ENCODE results near the gene GRIP2.

GRIP2 gene

GRCh38 chr3:14538451-14539088 is 1.6 kb downstream of the GRIP2 start:
- DNase-seq = no peak

GRCh38 chr3:14537590-14538450 is 2.3 kb downstream of the GRIP2 start:
- DNase-seq = no peak

- DNase-seq = no peak
Observed at GRCh38 chr3:14536837-14537589, 3.1 kb downstream of the GRIP2 start.

- DNase-seq = no peak
Observed at GRCh38 chr3:14536055-14536815, 3.9 kb downstream of the GRIP2 start.

GRCh38 chr3:14535616-14536015 is 4.5 kb downstream of the GRIP2 start:
- DNase-seq = no peak

GRCh38 chr3:14534516-14535191 is 5.5 kb downstream of the GRIP2 start:
- DNase-seq = no peak

GRCh38 chr3:14533457-14533958 is 6.6 kb downstream of the GRIP2 start:
- no peak for DNase-seq

GRCh38 chr3:14532691-14533456 is 7.3 kb downstream of the GRIP2 start:
- peak; percentile 16 for DNase-seq

- DNase-seq = no peak
Observed at GRCh38 chr3:14531856-14532395, 8.2 kb downstream of the GRIP2 start.

- DNase-seq = no peak
Observed at GRCh38 chr3:14528081-14528480, 12.1 kb downstream of the GRIP2 start.

- no peak for DNase-seq
Observed at GRCh38 chr3:14525685-14526631, 14.2 kb downstream of the GRIP2 start.

- no peak for DNase-seq
Observed at GRCh38 chr3:14524920-14525660, 15.1 kb downstream of the GRIP2 start.

- DNase-seq = no peak
Observed at GRCh38 chr3:14524311-14524711, 15.8 kb downstream of the GRIP2 start.

- no peak for DNase-seq
Observed at GRCh38 chr3:14523792-14524191, 16.4 kb downstream of the GRIP2 start.

GRCh38 chr3:14522768-14523167 is 17.4 kb downstream of the GRIP2 start:
- DNase-seq = no peak

- no peak for DNase-seq
Observed at GRCh38 chr3:14522129-14522691, 17.9 kb downstream of the GRIP2 start.

GRCh38 chr3:14521611-14522010 is 18.5 kb downstream of the GRIP2 start:
- DNase-seq = no peak

GRCh38 chr3:14520967-14521366 is 19.2 kb downstream of the GRIP2 start:
- DNase-seq = no peak

- no peak for DNase-seq
Observed at GRCh38 chr3:14520149-14520548, 20.0 kb downstream of the GRIP2 start.

Measured in NCI-H2029 (cell line).